Mesenchymal stem cell (in vitro differentiated cells and primary cell): Measurements from ENCODE around the gene FBXO42.

ENCODE experiments used
- DNase-seq: peaks from one replicate; pipeline ENCODE4 v3.0.0-alpha.2; 2013
- H2AFZ ChIP-seq: one replicate; pipeline ENCODE4 v1.6.1; 2013; ENCODE audit warnings: low read depth, mild to moderate bottlenecking, control low read depth, inconsistent platforms, low read length, moderate library complexity
- H2AK5ac ChIP-seq: 2 replicates; pipeline ENCODE4 v1.6.1; 2013; ENCODE audit warnings: low read length, moderate library complexity, mild to moderate bottlenecking, inconsistent platforms; ENCODE audit not compliant: severe bottlenecking
- H2BK120ac ChIP-seq: one replicate; pipeline ENCODE4 v1.6.1; 2013; ENCODE audit warnings: low read depth, mild to moderate bottlenecking, inconsistent platforms, low read length, moderate library complexity
- H2BK12ac ChIP-seq, 2 experiments: one replicate each; pipeline ENCODE4 v1.6.1; 2013; ENCODE audit warnings: inconsistent platforms in 2 of 2, low read length in 2 of 2, mild to moderate bottlenecking in 2 of 2, moderate library complexity in 2 of 2, control low read depth in 1 of 2
- H2BK15ac ChIP-seq: one replicate; pipeline ENCODE4 v1.6.1; 2013; ENCODE audit warnings: mild to moderate bottlenecking, low read depth, inconsistent platforms; ENCODE audit not compliant: poor library complexity, severe bottlenecking
- H2BK5ac ChIP-seq: 2 replicates; pipeline ENCODE4 v1.6.1; 2013; ENCODE audit warnings: low read depth, mild to moderate bottlenecking, low read length, control low read depth, inconsistent platforms; ENCODE audit not compliant: poor library complexity, severe bottlenecking
- H3K14ac ChIP-seq, 2 experiments: one replicate each; pipeline ENCODE4 v1.6.1; 2013; ENCODE audit warnings: inconsistent platforms in 2 of 2, low read length in 2 of 2, control low read depth in 1 of 2, mild to moderate bottlenecking in 1 of 2, moderate library complexity in 1 of 2
- H3K18ac ChIP-seq, 2 experiments: one replicate each; pipeline ENCODE4 v1.6.1; 2013; ENCODE audit warnings: inconsistent platforms in 2 of 2, low read length in 2 of 2, control low read depth in 1 of 2, low read depth in 1 of 2, mild to moderate bottlenecking in 1 of 2
- H3K23ac ChIP-seq, 2 experiments: one replicate each; pipeline ENCODE4 v1.6.1; 2013; ENCODE audit warnings: inconsistent platforms in 2 of 2, low read length in 2 of 2, mild to moderate bottlenecking in 2 of 2, moderate library complexity in 2 of 2, control low read depth in 1 of 2
- H3K27ac ChIP-seq: 2 replicates; pipeline ENCODE4 v1.5.1; 2013; ENCODE audit warnings: mild to moderate bottlenecking, moderate library complexity, low read length, control low read depth, inconsistent platforms; ENCODE audit not compliant: poor library complexity, severe bottlenecking
- H3K27me3 ChIP-seq, 2 experiments: 2 replicates each; pipeline versions ENCODE4 v1.6.1 to v1.7.0; 2013; ENCODE audit warnings: low read length in 2 of 2, mild to moderate bottlenecking in 2 of 2, moderate library complexity in 2 of 2, control low read depth in 1 of 2, inconsistent platforms in 1 of 2; ENCODE audit not compliant: control insufficient read depth in 1 of 2, insufficient read depth in 1 of 2
- H3K36me3 ChIP-seq, 2 experiments: 2 replicates each; pipeline versions ENCODE4 v1.6.1 to v1.7.0; 2013; ENCODE audit warnings: low read length in 2 of 2, control low read depth in 1 of 2, inconsistent platforms in 1 of 2, low read depth in 1 of 2, mild to moderate bottlenecking in 1 of 2; ENCODE audit not compliant: insufficient read depth in 2 of 2, control insufficient read depth in 1 of 2
- H3K4ac ChIP-seq, 2 experiments: one replicate each; pipeline ENCODE4 v1.6.1; 2013; ENCODE audit warnings: inconsistent platforms in 2 of 2, low read length in 2 of 2, mild to moderate bottlenecking in 2 of 2, moderate library complexity in 2 of 2, control low read depth in 1 of 2, low read depth in 1 of 2
- H3K4me1 ChIP-seq: 2 replicates; pipeline ENCODE4 v1.6.1; 2013; ENCODE audit warnings: low read depth, low read length, control low read depth; ENCODE audit not compliant: control insufficient read depth, insufficient read depth
- H3K4me2 ChIP-seq: 2 replicates; pipeline ENCODE4 v1.6.1; 2013; ENCODE audit warnings: low read length, mild to moderate bottlenecking, inconsistent platforms; ENCODE audit not compliant: poor library complexity, severe bottlenecking
- H3K4me3 ChIP-seq, 2 experiments: 2 replicates each; pipeline versions ENCODE4 v1.5.1 to v1.7.0; 2013; ENCODE audit warnings: low read length in 2 of 2, mild to moderate bottlenecking in 2 of 2, control low read depth in 1 of 2, low read depth in 1 of 2; ENCODE audit not compliant: insufficient read depth in 1 of 2
- H3K79me1 ChIP-seq: replicated peaks from 2 replicates; pipeline ENCODE4 v1.6.1; 2013; ENCODE audit warnings: mild to moderate bottlenecking, control low read depth, low read length, inconsistent platforms; ENCODE audit not compliant: poor library complexity, severe bottlenecking
- H3K9ac ChIP-seq: 2 replicates; pipeline ENCODE4 v1.7.0; 2013; ENCODE audit warnings: mild to moderate bottlenecking, low read length, moderate library complexity
- H3K9me3 ChIP-seq: 2 replicates; pipeline ENCODE4 v1.7.0; 2013; ENCODE audit warnings: mild to moderate bottlenecking, low read length; ENCODE audit not compliant: control insufficient read depth
- H4K8ac ChIP-seq: one replicate; pipeline ENCODE4 v1.6.1; 2013; ENCODE audit warnings: inconsistent platforms, mild to moderate bottlenecking, low read length, moderate library complexity
- H4K91ac ChIP-seq: one replicate; pipeline ENCODE4 v1.6.1; 2013; ENCODE audit warnings: mild to moderate bottlenecking, low read length, inconsistent platforms
- WGBS: methylation state at CpG from one replicate; pipeline ENCODE4 v1.1.7; 2013; ENCODE audit warnings: mixed read lengths; 5-methylcytosine and 5-hydroxymethylcytosine counted together

The FBXO42 gene

DNA sequence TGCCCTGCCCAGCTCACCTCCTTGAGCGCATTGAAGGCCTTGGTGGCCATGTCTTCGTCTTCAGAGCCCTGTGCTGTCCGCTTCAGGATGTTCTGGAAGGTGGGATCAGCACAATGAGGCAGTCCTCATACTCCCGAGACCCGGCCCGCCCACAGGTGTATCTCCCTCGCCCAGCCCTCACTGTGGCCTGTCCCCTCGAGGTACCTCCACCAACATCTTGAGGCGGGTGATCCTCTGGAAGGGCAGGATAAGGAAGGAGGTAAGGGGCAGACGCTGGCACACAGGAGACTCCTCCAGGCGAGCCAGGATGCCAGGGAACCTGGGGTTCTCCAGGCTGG is 147.0 kb downstream of the FBXO42 start:
- no peak overlapping the region for H3K18ac ChIP-seq
- H2BK120ac ChIP-seq, result no peak overlapping the region
- no peak overlapping the region for H2BK12ac ChIP-seq
- no peak overlapping the region for H2BK5ac ChIP-seq
- no peak overlapping the region for H4K8ac ChIP-seq
- H2AFZ ChIP-seq, result no peak overlapping the region
- no peak overlapping the region for H2AK5ac ChIP-seq
- H3K27me3 ChIP-seq, result no peaks in the 10 kb centered on the region
- no peak overlapping the region for H3K27ac ChIP-seq
- no peak overlapping the region for H3K4ac ChIP-seq
- WGBS, result 92% methylated on average over 11 of the region's 11 CpGs
- H3K14ac ChIP-seq, result no peak overlapping the region
- H4K91ac ChIP-seq, result no peak overlapping the region
- H3K9ac ChIP-seq, result no peak overlapping the region
- H3K36me3 ChIP-seq, result peaks cover 0 to 23% of the 10 kb centered on the region in 2 experiments
- no peak overlapping the region for H3K4me3 ChIP-seq
- no peaks in the 10 kb centered on the region for H3K9me3 ChIP-seq
- DNase-seq, result no peak
- H3K23ac ChIP-seq, result no peak overlapping the region
- no peak overlapping the region for H3K4me2 ChIP-seq
- H3K4me1 ChIP-seq, result peaks cover 23% of the 10 kb centered on the region
- H3K79me1 ChIP-seq, result peaks cover 5% of the 10 kb centered on the region
- no peak overlapping the region for H2BK15ac ChIP-seq

DNA sequence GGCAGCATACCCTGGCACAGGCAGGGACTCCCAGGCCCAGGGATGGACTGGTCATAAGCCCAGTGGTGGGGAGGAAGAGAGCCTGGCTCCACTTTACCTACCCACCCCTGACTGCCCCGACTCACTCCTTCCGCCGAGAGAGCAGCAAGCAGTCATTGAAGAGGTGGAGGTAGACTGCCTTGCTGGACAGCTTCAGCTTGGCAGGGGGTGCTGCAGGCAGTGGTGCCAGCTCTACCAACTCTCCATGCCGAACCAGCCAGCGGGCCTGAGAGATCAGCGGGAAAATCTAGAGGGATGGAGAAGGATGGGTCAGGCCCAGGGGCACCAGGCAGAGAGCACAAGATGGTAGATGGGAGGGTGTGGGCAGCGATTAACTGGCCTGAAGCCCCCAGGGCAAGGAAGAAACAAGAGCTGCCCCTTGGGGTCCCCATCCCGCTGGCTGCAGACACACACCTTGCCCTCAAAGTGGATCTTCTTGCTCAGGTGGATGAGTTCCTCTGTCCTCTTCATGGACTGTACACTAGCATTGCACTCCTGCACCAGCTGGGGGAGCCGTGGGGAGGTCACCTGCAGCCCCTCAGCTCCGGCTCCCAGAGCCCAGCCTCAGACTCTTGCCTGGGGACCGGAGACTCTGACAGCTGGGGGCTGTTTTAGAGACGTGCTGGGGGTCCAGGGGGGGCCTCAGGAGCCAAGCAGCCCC is 147.5 kb downstream of the FBXO42 start:
- H3K4me1 ChIP-seq, result peaks cover 20% of the 10 kb centered on the region
- peaks cover 5% of the 10 kb centered on the region for H3K79me1 ChIP-seq
- H3K4ac ChIP-seq, result peak overlapping the region in 1 of 2 experiments; percentile 13
- H2AFZ ChIP-seq, result no peak overlapping the region
- H3K4me2 ChIP-seq, result no peak overlapping the region
- no peak overlapping the region for H2BK5ac ChIP-seq
- H3K18ac ChIP-seq, result no peak overlapping the region
- H4K8ac ChIP-seq, result peak overlapping the region; percentile 19
- no peak overlapping the region for H3K23ac ChIP-seq
- H3K27ac ChIP-seq, result no peak overlapping the region
- no peak for DNase-seq
- no peak overlapping the region for H3K4me3 ChIP-seq
- no peak overlapping the region for H2BK12ac ChIP-seq
- H2AK5ac ChIP-seq, result no peak overlapping the region
- no peaks in the 10 kb centered on the region for H3K9me3 ChIP-seq
- H3K27me3 ChIP-seq, result no peaks in the 10 kb centered on the region
- H3K36me3 ChIP-seq, result peaks cover 0 to 23% of the 10 kb centered on the region in 2 experiments
- 81% methylated on average over 12 of the region's 12 CpGs for WGBS
- no peak overlapping the region for H3K14ac ChIP-seq
- H2BK15ac ChIP-seq, result no peak overlapping the region
- H3K9ac ChIP-seq, result no peak overlapping the region
- H4K91ac ChIP-seq, result peak overlapping the region; percentile 45
- no peak overlapping the region for H2BK120ac ChIP-seq

DNA sequence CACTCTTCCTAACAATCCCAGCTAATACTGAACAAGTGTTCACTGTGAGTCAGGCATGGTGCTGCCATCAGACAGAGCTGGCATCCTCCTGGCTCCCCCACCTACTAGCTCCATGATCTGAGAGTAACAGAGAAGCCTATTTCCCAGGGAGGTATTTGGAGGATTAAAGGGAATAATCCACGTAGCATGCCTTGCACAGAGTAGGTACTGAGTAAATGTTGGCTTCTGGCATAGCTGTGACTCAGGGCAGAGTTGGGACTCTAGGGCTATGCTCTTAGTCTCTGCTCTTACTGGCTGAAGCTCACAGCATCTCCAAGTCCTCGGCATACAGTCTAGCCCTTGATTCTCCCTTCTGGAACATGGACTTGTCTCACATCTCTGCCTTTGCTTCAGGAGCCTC is 148.1 kb downstream of the FBXO42 start:
- no peak overlapping the region for H2BK12ac ChIP-seq
- no peak overlapping the region for H2AFZ ChIP-seq
- peaks cover 17% of the 10 kb centered on the region for H3K4me1 ChIP-seq
- no peaks in the 10 kb centered on the region for H3K27me3 ChIP-seq
- no peak overlapping the region for H3K4me2 ChIP-seq
- H3K23ac ChIP-seq, result no peak overlapping the region
- peak overlapping the region; percentile 45 for H4K91ac ChIP-seq
- no peak overlapping the region for H3K14ac ChIP-seq
- no peak overlapping the region for H2AK5ac ChIP-seq
- peaks cover 0 to 26% of the 10 kb centered on the region in 2 experiments for H3K36me3 ChIP-seq
- H2BK15ac ChIP-seq, result no peak overlapping the region
- DNase-seq, result no peak
- no peaks in the 10 kb centered on the region for H3K9me3 ChIP-seq
- no peak overlapping the region for H2BK120ac ChIP-seq
- H3K4ac ChIP-seq, result no peak overlapping the region
- no peak overlapping the region for H4K8ac ChIP-seq
- H3K4me3 ChIP-seq, result no peak overlapping the region
- WGBS, result 96% methylated on average over 2 of the region's 2 CpGs
- H3K18ac ChIP-seq, result no peak overlapping the region
- no peak overlapping the region for H3K9ac ChIP-seq
- peaks cover 5% of the 10 kb centered on the region for H3K79me1 ChIP-seq
- no peak overlapping the region for H2BK5ac ChIP-seq
- H3K27ac ChIP-seq, result no peak overlapping the region

DNA sequence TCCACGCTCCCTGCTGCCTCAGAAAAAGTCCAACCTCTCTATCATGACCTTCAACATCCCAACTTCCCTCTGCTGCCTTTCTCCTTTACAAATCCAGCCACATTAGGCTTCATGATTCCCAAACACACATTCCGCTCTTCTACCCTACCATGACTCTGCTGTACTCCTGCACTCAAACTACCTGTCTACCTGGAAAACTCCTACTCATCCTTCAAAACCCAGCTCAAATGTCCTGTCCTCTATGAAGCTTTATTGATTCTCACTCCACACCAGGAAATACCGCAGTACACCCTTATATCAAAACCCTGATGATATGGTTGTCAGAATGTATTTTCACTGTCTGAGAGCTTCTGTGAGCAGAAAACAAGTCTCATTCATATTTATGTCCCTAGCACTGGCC is 148.7 kb downstream of the FBXO42 start:
- Histone ChIP-seq H4K8ac (no peak overlapping the region), H2BK15ac (no peak overlapping the region), H3K14ac (no peak overlapping the region), H3K27ac (no peak overlapping the region), H2BK12ac (no peak overlapping the region), H3K23ac (no peak overlapping the region), H2BK120ac (no peak overlapping the region), H3K4me1 (peaks cover 17% of the 10 kb centered on the region), H2AK5ac (no peak overlapping the region), H3K9ac (no peak overlapping the region), H3K9me3 (no peaks in the 10 kb centered on the region), H3K4me2 (no peak overlapping the region), H3K4ac (no peak overlapping the region), H3K79me1 (peaks cover 5% of the 10 kb centered on the region), H4K91ac (no peak overlapping the region), H3K18ac (no peak overlapping the region), H2AFZ (no peak overlapping the region), H3K4me3 (no peak overlapping the region), H3K36me3 (peaks cover 0 to 31% of the 10 kb centered on the region in 2 experiments), H3K27me3 (no peaks in the 10 kb centered on the region), H2BK5ac (no peak overlapping the region)
- 76% methylated on average over 2 of the region's 3 CpGs for WGBS
- DNase-seq, result no peak
